GM19397 (cell line): ENCODE data around the gene KLHL30.
"Not testable (repeated sequence)": the region's sequence is repeated elsewhere in the genome, so short reads cannot be mapped to it uniquely, and the experiment has no call there.

Experiments
- ATAC-seq: cut with Tn5 transposase; IDR thresholded peaks from one replicate; pipeline ENCODE4 v1.9.1; 2021; ENCODE audit warnings: mild to moderate bottlenecking, moderate library complexity; ENCODE audit not compliant: unreplicated experiment

KLHL30 gene

GRCh38 chr2:238101891-238102841, 36.3 kb upstream of the KLHL30 start:
- no peak for ATAC-seq

DNA sequence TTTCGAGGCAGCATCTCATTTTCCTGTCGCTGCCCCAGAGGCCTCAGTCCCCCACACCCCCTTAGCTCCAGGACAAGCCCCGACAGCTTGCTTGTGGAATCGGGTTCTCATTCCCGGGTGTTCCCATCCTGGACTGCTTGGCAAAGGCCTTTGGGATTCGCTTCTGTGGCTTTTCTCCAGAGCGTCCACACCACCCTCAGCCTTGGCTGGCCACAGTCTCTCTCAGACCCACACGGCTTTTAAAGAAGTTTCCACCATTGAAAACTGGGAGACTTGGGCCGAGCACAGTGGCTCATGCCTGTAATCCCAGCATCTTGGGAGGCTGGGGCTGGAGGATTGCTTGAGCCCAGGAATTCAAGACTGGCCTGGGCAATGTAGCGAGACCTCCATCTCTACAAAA, 35.6 kb upstream of the KLHL30 start:
- ATAC-seq, result no peak

GRCh38 chr2:238103465-238104225, 34.8 kb upstream of the KLHL30 start:
- no peak for ATAC-seq

GRCh38 chr2:238104226-238104690, 34.2 kb upstream of the KLHL30 start:
- ATAC-seq, result no peak

- no peak for ATAC-seq
Measured at GRCh38 chr2:238104691-238105371, 33.6 kb upstream of the KLHL30 start.

GRCh38 chr2:238105506-238106338, 32.7 kb upstream of the KLHL30 start:
- ATAC-seq, result no peak

- no peak for ATAC-seq
Measured at GRCh38 chr2:238106339-238106697, 32.1 kb upstream of the KLHL30 start.

DNA sequence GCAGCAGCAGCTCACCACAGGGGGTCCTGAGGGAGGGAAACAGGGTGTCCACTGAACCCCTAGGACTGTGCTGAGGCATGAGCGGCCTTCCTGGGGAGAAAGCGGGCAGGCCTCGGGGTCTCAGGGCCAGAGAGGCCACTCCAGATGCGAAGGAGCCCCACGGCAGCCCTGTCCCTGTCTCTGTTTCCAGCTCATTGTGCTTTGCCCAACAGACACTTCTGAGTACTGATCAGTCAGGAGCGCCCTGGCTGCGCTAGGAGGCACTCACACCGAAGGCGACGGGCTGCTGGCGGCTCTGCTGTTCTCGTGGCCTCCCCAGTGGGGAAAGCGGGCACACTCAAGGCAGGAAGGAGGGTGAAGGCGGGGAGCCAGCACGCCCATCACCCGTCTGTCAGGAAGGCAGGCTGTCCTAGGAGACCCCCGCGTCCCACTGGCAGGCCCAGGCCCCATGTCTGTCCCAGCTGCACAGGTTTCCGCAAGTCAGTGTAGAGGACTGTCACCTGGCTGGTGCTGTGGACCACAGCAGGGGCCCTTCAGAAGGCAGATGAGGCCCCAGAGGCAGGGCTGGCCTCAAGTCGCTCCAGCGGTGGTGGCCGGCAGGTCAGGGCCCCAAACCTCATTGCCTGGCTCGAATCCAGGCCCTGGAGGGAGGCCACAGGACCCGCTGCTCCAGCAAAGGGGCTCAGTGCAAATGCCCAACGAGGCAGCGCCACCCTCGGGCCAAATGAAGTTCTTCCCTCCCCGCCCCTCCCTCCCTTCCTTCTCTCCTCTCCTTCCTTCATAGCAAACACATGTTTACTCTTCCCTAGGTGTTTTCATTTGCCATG, 31.6 kb upstream of the KLHL30 start:
- ATAC-seq, result no peak

DNA sequence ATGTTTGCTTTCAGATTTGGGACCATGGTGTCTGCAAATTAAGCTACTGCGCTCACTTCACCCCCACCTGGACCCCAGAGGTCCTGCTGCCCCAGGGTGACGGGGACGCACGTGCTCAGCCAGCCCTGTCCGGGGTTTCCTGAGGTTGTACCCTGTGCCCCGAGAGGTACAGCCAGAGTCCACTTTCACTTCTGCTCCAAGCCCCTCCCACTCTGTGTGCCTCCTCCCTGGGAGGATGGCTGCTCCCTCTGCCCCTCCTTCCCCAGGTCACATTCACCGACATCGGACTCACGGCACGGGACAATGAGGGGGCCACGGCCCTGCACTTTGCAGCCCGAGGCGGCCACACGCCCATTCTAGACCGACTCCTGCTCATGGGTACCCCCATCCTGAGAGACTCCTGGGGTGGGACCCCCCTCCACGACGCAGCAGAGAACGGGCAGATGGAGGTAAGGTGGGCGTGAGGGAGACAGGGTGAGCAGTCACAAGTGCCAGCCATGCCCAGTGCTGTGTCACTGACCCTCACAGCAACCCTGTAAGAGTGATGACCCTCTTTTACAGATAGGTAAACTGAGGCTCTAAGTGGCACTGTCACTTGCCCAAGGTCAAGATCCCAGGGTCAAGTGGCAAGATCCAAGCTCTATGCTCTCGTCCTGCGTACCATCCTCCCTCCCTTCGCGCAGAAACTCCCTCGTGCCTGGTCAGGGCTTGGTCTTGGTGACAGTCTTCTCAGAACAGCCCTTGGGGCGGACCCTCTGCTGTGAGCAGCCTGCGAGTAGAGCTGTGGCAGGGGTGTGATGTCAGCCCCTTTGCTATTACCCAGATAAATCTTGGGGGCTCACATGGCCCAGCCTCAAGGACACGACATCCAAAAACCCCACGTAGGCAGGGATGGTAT, 30.7 kb upstream of the KLHL30 start:
- no peak for ATAC-seq

DNA sequence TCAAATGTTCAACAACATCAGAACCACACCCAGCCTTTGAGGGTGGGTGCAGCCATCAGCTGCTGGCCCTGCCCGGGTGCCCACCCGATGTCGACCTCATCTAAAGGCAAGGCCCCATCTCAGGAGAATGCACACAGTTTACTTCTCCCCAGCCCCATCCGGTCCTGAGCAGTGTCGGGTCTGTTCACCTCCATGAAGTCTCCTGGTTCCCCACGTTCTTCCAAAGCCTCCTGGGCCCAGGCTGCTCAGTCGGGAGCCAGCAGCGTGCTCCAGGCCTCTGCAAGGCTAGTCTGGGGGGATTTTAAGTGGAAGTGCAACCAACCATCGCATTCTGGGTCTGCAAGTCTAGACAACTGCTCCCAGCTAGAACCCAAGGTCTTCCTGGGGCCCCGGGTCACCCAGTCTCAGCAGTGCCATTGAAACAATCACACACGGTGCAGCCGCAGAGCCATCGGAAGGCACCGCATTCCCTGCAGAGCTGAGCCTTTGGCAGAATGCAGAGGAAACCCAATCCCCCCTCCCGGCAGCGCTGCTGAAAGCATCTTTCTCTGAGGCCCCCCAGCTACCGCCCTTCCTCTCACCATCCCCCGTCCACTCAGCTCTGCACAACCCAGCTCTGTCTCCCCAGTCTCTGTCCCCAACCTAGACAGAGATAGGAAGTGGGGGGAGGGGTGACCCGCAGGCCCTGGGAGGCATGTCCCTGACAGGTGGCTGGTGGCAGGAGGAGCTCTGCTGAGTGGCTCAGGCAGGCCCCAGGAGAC, 29.9 kb upstream of the KLHL30 start:
- no peak for ATAC-seq

GRCh38 chr2:238113611-238114010, 24.9 kb upstream of the KLHL30 start:
- ATAC-seq, result no peak

- ATAC-seq, result no peak
Measured at GRCh38 chr2:238114331-238114841, 24.1 kb upstream of the KLHL30 start.

- ATAC-seq, result no peak
Measured at GRCh38 chr2:238114851-238115660, 23.4 kb upstream of the KLHL30 start.

- not testable (repeated sequence) for ATAC-seq
Measured at GRCh38 chr2:238115709-238116108, 22.8 kb upstream of the KLHL30 start.

DNA sequence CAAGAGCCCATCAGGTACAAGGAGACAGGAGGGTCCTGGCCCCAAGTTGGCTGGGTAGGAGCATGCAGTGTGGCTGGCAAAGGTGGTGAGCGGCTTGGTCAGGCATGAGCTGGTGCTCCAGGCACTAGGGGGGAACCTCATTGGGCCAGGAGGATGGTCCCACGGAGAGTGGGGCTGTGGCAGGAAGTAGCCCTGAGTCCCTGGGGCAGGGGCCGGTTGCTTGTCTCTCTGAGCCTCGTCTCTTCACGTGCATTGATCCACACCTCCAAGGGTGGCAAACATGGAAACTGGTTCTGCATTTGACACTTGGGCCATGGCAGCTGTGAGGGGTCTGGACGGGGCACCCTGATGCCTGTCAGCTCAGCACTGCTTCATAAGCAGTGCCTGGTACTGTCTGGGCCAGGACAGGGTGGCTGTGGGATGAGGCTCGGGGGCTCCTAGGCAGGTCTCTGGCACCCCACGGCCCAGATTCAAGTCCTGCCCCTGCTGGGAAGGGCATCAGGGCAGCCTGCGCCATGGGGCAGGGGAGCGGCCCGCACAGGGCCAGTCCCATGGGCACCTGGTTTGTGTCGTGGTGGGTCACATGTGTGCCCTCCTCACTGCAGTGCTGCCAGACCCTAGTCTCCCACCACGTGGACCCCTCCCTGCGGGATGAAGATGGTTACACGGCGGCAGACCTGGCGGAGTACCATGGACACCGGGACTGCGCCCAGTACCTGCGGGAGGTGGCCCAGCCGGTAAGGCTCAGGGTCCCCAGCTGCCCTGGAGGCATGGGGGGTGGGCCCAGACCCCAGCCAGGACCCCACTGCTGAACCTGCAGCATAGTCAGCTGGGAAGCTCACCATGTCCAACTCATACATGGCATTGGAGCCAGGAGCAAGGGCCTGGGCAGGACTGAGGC, 21.9 kb upstream of the KLHL30 start:
- ATAC-seq, result no peak
